Activated naive CD4-positive, alpha-beta T cell treated with anti-CD3 and anti-CD28 coated beads for 36 hours (primary cell): ENCODE data around the gene VENTX. TPM values are rescaled to one million over a fixed set of nuclear protein-coding genes. Genes with fewer than 3 reads are reported as not detected.

Experiments
- CTCF ChIA-PET: fragments of 350-600 bp; sonication (Branson Sonifier 250); formaldehyde crosslinking; loops from one replicate; lab custom pipeline; 2021; ENCODE audit warnings: antibody characterized with exemption; lab: Charles Lee
- DNase-seq: peaks from one replicate; pipeline ENCODE4 v3.0.0-alpha.2; 2020
- H3K27ac Mint-ChIP-seq: one replicate; pipeline ENCODE4 v1.8.0; 2021; ENCODE audit warnings: mild to moderate bottlenecking, mixed read lengths
- H3K27me3 Mint-ChIP-seq: one replicate; pipeline ENCODE4 v1.8.0; 2021; ENCODE audit warnings: low read depth, mixed read lengths
- H3K36me3 Mint-ChIP-seq: one replicate; pipeline ENCODE4 v1.8.0; 2021; ENCODE audit warnings: low read depth, mixed read lengths
- H3K4me1 Mint-ChIP-seq: one replicate; pipeline ENCODE4 v1.8.0; 2021; ENCODE audit warnings: low read depth, mixed read lengths
- H3K4me3 Mint-ChIP-seq: one replicate; pipeline ENCODE4 v1.8.0; 2021; ENCODE audit warnings: mild to moderate bottlenecking, moderate library complexity, mixed read lengths
- H3K9me3 Mint-ChIP-seq: one replicate; pipeline ENCODE4 v1.8.0; 2021; ENCODE audit warnings: mixed read lengths
- intact Hi-C: fragments of 100-400 bp; cut with micrococcal nuclease; formaldehyde crosslinking; loops from one replicate; pipeline ENCODE4 v1.15.1; 2023
- total RNA-seq, 2 experiments: library from RNA; stranded (reverse); gene quantifications; one replicate each; pipeline ENCODE4 v1.2.3, GENCODE V29; 2021

VENTX gene
- total RNA-seq, 2 experiments from 2014 or later, result not detected

DNA sequence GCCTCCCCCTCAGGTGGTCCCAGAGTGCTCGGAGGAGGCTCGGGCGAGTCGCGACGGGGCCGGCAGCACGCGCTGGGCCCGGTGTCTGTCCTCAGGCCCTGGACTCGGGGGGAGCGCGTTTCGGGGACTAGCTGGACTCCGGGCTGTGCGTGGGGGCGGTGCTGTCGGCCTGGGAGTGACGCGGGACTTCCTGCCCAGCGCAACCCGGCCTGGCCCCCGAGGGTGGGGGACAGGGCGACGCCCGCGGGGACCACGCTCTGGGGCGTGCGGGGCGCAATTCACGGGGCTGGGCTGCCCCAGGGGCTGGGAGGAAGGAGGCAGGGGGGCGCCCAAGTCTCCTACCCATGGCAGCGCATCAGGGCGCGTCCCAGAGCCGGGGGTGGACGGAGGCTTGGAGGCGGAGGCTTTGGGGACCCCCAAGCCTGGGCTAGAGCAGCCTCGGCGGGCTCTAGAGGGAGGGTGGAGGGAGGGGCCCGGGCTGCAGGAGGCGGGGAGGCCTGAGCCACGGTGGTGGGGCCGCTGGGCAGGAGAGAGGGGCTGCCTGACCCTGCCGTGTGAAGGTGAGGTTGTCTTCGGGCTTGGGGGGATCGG lies 2.3 kb upstream of the VENTX start:
- peak overlapping the region; percentile 29 for H3K4me3 Mint-ChIP-seq
- intact Hi-C loops, result no loop called here

DNA sequence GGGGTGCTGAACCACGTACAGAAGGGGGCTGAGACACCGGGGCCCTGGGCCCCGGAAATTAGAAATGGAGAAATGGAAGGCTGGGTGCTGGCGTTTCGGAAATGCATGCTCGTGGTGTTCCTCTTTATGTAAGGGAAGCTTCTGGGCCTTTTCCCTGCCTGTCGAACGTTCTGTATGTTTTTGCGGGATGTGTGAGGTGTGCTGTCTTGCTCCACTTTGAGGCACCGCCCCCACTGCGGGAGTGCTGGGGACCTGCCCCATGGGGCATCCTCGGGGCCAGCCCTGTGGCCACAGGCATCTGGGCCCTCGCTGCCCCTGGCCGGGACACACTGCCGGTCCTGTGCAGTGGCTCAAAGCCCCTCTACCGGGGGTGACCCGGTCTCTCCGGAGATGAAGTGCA lies 1.7 kb upstream of the VENTX start:
- Mint-ChIP-seq H3K4me1 (peaks cover 16% of the 10 kb centered on the region), H3K27ac (no peak overlapping the region), H3K27me3 (peaks cover 54% of the 10 kb centered on the region), H3K9me3 (no peaks in the 10 kb centered on the region), H3K4me3 (no peak overlapping the region), H3K36me3 (no peaks in the 10 kb centered on the region)
- CTCF ChIA-PET, result no interaction called here
- no peak for DNase-seq
- intact Hi-C loops, result no loop called here

More for the DNA sequence above, 2.3 kb upstream of the VENTX start:
- CTCF ChIA-PET, result no interaction called here
- Mint-ChIP-seq H3K9me3 (no peaks in the 10 kb centered on the region), H3K36me3 (no peaks in the 10 kb centered on the region), H3K27me3 (peaks cover 50% of the 10 kb centered on the region), H3K4me1 (peaks cover 13% of the 10 kb centered on the region), H3K27ac (no peak overlapping the region)
- no peak for DNase-seq

DNA sequence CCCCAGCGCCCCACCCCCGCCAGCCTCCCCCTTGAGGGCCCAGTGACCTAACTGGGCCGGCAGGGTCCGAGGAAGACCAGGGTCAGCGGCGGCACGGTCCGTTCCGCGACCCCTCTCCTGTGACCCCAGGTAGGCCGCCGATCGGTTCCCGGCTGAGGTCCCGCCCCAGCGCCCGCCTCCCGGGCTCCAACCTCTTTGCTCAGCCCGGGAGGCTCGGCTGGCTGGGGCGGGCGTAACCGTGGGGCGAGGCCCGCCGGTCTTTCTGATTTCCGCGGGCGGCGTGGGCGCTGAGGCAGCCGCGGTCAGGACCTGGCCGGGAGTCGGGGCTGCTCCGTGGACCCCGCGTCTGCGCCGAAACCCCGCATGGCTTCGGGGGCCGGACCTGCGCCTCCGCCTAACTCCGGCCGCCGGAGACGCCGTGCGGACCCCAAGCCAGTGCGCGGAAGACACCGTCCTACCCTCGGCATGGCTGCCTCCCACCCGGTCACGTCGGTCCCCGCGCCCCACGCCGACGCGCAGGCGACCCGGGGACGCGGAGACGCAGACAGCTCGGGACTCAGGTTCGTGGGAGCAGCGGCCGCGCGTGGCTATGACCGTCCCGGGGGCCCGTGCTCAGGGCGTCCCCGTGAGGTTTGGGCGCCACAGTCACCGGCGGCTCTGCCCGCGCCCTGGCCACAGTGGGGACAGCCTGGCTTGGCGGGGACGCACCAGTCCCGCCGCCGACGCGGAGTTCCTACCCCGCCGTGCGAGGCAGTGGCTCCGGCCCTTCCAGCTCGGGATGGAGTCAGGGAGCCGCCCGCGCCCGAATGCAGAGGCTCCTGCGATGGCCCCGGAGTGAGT lies 1.0 kb upstream of the VENTX start:
- no peak for DNase-seq
- H3K4me1 Mint-ChIP-seq, result peaks cover 20% of the 10 kb centered on the region
- H3K36me3 Mint-ChIP-seq, result no peaks in the 10 kb centered on the region
- no peak overlapping the region for H3K27ac Mint-ChIP-seq
- CTCF ChIA-PET, result no interaction called here
- no peaks in the 10 kb centered on the region for H3K9me3 Mint-ChIP-seq
- peaks cover 55% of the 10 kb centered on the region for H3K27me3 Mint-ChIP-seq
- intact Hi-C loops, result no loop called here
- H3K4me3 Mint-ChIP-seq, result no peak overlapping the region

DNA sequence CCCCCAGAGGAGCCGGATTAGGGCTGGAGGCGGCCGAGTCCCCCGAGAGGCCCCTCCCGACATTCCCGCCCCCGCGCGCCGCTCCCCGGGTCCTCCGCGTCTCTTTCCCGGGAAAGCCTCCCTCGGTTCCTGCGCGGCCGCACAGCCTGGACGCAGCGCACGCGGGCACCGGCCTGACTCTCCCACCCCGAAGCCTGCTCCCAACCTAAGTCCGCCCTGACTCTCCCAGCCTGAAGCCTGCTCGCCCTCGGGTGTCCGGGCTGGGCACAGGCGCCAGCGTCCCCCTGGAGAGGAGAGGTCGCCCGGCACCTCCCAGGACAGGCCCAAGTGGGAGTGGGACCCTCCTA lies 441 bp upstream of the VENTX start:
- CTCF ChIA-PET, result no interaction called here
- Mint-ChIP-seq H3K9me3 (no peaks in the 10 kb centered on the region), H3K36me3 (no peaks in the 10 kb centered on the region), H3K27ac (no peak overlapping the region), H3K4me1 (peaks cover 23% of the 10 kb centered on the region), H3K4me3 (no peak overlapping the region), H3K27me3 (peaks cover 54% of the 10 kb centered on the region)
- no peak for DNase-seq
- intact Hi-C loops, result no loop called here

DNA sequence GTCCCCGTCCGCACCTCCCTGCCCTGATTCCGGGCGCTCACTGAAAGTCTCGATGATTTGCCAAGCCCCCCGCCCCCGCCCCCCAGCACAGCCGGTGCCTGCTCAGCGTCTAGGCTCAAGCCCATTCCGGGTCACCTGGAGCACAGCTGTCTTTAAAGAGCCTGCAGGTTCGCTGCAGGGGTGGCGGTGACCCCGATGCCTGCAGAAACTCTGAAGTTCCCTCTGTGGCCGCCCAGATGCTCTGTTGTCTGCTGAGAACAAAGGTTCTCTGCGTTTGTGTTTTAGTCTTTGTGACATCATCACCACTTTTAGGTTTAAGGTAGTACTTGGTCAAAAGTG lies 780 bp downstream of the VENTX start:
- CTCF ChIA-PET, result interaction anchor here (1.1 to 1.4 kb wide), 2 partner anchors 13 to 37 kb away, joined by 3 read pairs; no protein-coding TSS in a partner anchor
- Mint-ChIP-seq H3K36me3 (no peaks in the 10 kb centered on the region), H3K9me3 (no peaks in the 10 kb centered on the region), H3K4me1 (peaks cover 23% of the 10 kb centered on the region), H3K27ac (no peak overlapping the region), H3K27me3 (peaks cover 56% of the 10 kb centered on the region), H3K4me3 (no peak overlapping the region)
- no peak for DNase-seq
- intact Hi-C loops, result no loop called here

DNA sequence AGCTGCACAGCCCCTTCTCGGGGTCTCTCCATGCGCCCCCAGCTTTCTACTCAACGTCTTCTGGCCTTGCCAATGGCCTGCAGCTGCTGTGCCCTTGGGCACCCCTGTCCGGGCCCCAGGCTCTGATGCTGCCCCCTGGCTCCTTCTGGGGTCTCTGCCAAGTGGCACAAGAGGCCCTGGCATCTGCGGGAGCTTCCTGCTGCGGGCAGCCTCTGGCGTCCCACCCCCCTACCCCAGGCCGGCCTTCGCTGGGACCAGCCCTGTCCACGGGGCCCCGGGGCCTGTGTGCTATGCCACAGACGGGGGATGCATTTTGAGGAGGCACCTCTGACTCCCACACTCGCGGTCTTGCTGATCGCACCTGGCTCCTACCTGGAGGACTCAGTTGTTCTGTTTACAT lies 2.3 kb downstream of the VENTX start:
- Mint-ChIP-seq H3K27me3 (peaks cover 43% of the 10 kb centered on the region), H3K4me1 (peaks cover 21% of the 10 kb centered on the region), H3K4me3 (no peak overlapping the region), H3K27ac (no peak overlapping the region), H3K9me3 (no peaks in the 10 kb centered on the region), H3K36me3 (no peaks in the 10 kb centered on the region)
- no peak for DNase-seq
- intact Hi-C loops, result no loop called here
- CTCF ChIA-PET, result interaction anchor here (1.2 kb wide), 1 partner anchor 19 kb away, joined by 3 read pairs; no protein-coding TSS in a partner anchor

DNA sequence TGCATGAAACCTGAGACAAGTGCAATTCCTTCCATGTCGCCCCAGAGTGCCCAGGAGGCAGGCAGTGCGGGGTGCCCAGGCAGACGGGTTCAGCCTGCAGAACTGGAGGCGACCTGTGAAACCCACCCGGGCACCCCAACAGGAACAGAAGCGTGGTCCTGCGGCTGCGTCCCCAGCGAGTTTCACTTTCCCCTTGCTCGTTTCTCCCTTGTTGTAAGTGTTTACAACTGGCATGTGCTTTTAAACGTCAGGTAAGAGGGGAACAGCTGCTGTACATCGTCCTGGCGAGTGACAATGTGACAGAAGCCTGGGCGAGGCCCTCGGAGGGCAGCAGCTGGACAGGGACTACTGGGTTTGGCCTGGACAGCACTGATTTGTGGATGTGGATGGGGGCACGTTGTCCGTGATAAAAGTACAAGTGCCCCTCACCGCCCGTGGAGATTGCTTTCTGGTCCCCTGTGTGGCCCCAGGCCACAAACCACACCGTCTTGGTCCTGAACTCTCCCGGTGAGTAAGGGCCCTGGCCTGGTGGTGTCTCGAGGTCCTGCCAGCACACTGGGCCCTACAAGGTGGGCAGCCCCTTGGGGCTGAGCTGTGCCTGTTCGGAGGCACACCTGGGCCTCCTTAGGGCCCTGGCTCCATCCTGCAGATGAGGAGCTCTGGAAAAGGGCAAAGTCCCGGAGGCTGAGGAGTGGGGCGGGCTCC lies 4.0 kb downstream of the VENTX start:
- Mint-ChIP-seq H3K4me1 (peaks cover 16% of the 10 kb centered on the region), H3K27me3 (peaks cover 38% of the 10 kb centered on the region), H3K9me3 (no peaks in the 10 kb centered on the region), H3K36me3 (no peaks in the 10 kb centered on the region), H3K4me3 (peak overlapping the region; percentile 39), H3K27ac (no peak overlapping the region)
- CTCF ChIA-PET, result interaction anchor here (1.2 kb wide), 1 partner anchor 17 kb away, joined by 3 read pairs; no protein-coding TSS in a partner anchor
- intact Hi-C loops, result no loop called here
- DNase-seq, result no peak

DNA sequence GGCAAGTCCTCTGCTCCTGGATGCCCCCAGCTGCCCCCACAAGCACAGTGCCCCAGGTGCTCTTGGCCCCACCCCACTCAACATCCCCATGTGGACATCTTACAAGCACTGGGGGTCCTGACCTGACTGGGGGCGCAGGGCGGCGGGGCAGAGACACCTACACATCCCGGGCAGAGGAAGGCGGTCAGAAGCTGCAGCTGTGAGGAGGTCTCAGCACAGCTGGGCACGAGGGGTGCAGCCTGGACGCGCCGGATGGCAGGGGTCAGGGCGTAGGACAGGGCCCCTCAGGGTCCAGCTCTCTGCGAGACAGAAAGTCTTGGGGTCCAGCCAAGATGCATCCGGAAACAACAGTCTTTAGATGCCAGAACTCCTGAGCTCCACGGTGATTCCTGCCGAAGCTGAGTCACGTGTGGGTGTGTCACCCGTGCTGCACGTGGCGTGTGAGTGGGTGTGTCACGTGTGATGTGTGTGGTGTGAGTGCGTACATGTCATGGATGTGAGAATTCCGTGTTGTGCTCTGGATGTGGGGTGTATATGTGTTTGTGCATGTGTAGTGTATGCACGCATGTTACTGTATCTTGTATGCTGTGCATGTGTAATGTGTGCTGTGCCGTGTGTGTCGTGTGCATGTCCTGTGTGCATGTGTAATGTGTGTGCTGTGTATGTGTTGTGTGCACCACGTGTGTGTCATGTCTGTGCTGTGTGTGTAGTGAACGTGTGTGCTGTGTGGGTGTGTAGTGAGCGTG lies 5.1 kb downstream of the VENTX start:
- H3K27me3 Mint-ChIP-seq, result peaks cover 34% of the 10 kb centered on the region
- CTCF ChIA-PET, result no interaction called here
- H3K36me3 Mint-ChIP-seq, result no peaks in the 10 kb centered on the region
- H3K27ac Mint-ChIP-seq, result no peak overlapping the region
- intact Hi-C loops, result no loop called here
- H3K4me1 Mint-ChIP-seq, result peaks cover 13% of the 10 kb centered on the region
- no peaks in the 10 kb centered on the region for H3K9me3 Mint-ChIP-seq
- no peak for DNase-seq
- no peak overlapping the region for H3K4me3 Mint-ChIP-seq

DNA sequence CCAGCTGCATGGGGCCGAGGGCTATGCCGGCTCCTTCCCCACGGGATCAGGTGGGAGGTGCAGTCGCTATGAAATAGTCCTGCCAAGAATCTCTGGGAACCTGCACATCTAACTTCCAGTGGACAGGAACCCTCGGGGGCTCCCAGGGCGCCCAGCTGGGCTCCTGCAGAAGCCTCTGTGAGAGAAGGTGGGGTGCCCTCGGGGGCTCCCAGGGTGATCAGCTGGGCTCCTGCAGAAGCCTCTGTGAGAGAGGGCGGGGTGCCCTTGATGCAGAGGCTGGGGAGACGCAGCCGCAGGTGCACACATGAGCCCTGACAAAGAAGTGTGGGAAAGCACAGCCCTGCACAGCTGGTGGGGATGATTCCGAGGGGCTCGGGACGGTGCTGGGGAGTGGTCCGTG lies 5.9 kb downstream of the VENTX start:
- H3K4me1 Mint-ChIP-seq, result peaks cover 13% of the 10 kb centered on the region
- no peaks in the 10 kb centered on the region for H3K36me3 Mint-ChIP-seq
- H3K27ac Mint-ChIP-seq, result no peak overlapping the region
- no peak overlapping the region for H3K4me3 Mint-ChIP-seq
- CTCF ChIA-PET, result no interaction called here
- peaks cover 30% of the 10 kb centered on the region for H3K27me3 Mint-ChIP-seq
- intact Hi-C loops, result no loop called here
- DNase-seq, result no peak
- H3K9me3 Mint-ChIP-seq, result no peaks in the 10 kb centered on the region

DNA sequence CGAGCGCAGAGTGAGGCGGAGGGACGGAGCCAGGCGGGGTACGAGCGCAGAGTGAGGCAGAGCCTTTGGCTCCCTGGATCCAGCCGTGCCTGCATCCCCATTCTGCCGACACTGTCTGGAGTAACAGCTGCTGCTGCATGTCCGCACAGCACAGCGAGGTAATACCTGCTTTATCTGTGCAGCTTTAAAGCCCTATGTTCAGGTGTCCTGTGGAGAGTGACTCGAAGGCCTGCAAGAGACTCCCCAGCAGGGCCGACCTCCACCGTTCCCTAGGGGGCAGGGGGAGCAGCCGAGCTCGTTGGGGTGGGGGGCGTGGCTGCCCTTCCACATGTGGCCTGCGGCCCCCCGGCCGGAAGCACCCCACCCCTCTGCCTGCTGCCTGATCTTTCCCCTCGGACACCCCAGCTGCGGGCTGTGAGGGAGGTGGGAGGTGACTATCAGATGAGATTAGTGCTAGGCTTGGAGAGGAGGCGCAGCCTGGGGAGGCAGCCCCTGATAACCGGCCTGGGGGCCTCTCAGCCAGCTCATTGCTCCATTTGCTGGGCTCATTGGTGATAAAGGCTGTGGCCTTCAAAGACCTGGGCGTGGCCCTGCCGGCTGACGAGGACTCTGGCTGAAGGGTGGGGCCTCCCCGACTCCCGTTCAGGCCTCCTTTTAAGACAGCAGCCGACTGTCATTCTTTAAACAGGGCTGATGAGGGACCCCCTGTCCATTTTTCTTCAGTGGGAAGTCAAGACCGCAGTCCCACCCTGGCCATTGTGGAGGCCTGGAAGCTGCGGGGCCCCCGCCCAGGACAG lies 8.0 kb downstream of the VENTX start:
- no peak for DNase-seq
- H3K9me3 Mint-ChIP-seq, result no peaks in the 10 kb centered on the region
- H3K4me1 Mint-ChIP-seq, result peaks cover 13% of the 10 kb centered on the region
- H3K36me3 Mint-ChIP-seq, result no peaks in the 10 kb centered on the region
- no peak overlapping the region for H3K27ac Mint-ChIP-seq
- intact Hi-C loops, result no loop called here
- CTCF ChIA-PET, result interaction anchor here (0.8 to 1.0 kb wide), 2 partner anchors 62 to 84 kb away, joined by 3 to 4 read pairs; no protein-coding TSS in a partner anchor
- H3K4me3 Mint-ChIP-seq, result no peak overlapping the region
- peaks cover 20% of the 10 kb centered on the region for H3K27me3 Mint-ChIP-seq

DNA sequence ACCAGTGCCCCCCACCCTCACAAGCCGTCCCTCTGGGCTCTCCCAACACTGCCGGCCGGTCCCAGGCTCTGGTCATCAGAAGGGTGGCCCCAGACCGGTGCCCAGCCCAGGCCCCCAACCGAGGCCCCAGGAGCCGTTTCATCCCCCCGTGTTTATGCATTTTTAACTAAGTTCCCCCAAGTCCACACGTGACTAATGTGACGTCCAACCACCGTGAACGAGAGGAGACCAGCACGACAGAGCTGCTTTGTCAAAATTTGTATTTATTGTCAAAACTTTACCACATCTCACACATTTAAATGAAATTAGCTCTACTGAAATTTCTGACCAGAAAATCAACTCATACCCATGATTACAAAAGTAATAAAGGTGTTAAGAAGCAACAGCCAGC lies 8.6 kb downstream of the VENTX start:
- no peaks in the 10 kb centered on the region for H3K36me3 Mint-ChIP-seq
- intact Hi-C loops, result no loop called here
- no peak for DNase-seq
- H3K4me3 Mint-ChIP-seq, result no peak overlapping the region
- CTCF ChIA-PET, result no interaction called here
- H3K27me3 Mint-ChIP-seq, result peaks cover 16% of the 10 kb centered on the region
- H3K27ac Mint-ChIP-seq, result no peak overlapping the region
- H3K4me1 Mint-ChIP-seq, result peaks cover 7% of the 10 kb centered on the region
- H3K9me3 Mint-ChIP-seq, result no peaks in the 10 kb centered on the region
